Activated naive CD4-positive, alpha-beta T cell treated with anti-CD3 and anti-CD28 coated beads for 36 hours (primary cell): ENCODE measurements around the gene CEP192. TPM values are rescaled to one million over a fixed set of nuclear protein-coding genes. Genes with fewer than 3 reads are reported as not detected.
"Not testable (repeated sequence)": the region's sequence is repeated elsewhere in the genome, so short reads cannot be mapped to it uniquely, and the experiment has no call there.

Experiments used
- CTCF ChIA-PET: fragments of 350-600 bp; sonication (Branson Sonifier 250); formaldehyde crosslinking; loops from one replicate; lab custom pipeline; 2021; ENCODE audit warnings: antibody characterized with exemption; lab: Charles Lee
- DNase-seq: peaks from one replicate; pipeline ENCODE4 v3.0.0-alpha.2; 2020
- H3K27ac Mint-ChIP-seq: one replicate; pipeline ENCODE4 v1.8.0; 2021; ENCODE audit warnings: mild to moderate bottlenecking, mixed read lengths
- H3K27me3 Mint-ChIP-seq: one replicate; pipeline ENCODE4 v1.8.0; 2021; ENCODE audit warnings: low read depth, mixed read lengths
- H3K36me3 Mint-ChIP-seq: one replicate; pipeline ENCODE4 v1.8.0; 2021; ENCODE audit warnings: low read depth, mixed read lengths
- H3K4me1 Mint-ChIP-seq: one replicate; pipeline ENCODE4 v1.8.0; 2021; ENCODE audit warnings: low read depth, mixed read lengths
- H3K4me3 Mint-ChIP-seq: one replicate; pipeline ENCODE4 v1.8.0; 2021; ENCODE audit warnings: mild to moderate bottlenecking, moderate library complexity, mixed read lengths
- H3K9me3 Mint-ChIP-seq: one replicate; pipeline ENCODE4 v1.8.0; 2021; ENCODE audit warnings: mixed read lengths
- intact Hi-C: fragments of 100-400 bp; cut with micrococcal nuclease; formaldehyde crosslinking; loops from one replicate; pipeline ENCODE4 v1.15.1; 2023
- total RNA-seq, 2 experiments: library from RNA; stranded (reverse); gene quantifications; one replicate each; pipeline ENCODE4 v1.2.3, GENCODE V29; 2021

The CEP192 gene
- total RNA-seq, 2 experiments from 2014 or later: 32.7 to 33.6 TPM

GRCh38 chr18:12995424-12995823 is 4.3 kb downstream of the CEP192 start:
- Mint-ChIP-seq H3K4me1 (peaks cover 9% of the 10 kb centered on the region), H3K9me3 (no peaks in the 10 kb centered on the region), H3K36me3 (peaks cover 16% of the 10 kb centered on the region), H3K27me3 (no peaks in the 10 kb centered on the region), H3K4me3 (no peak overlapping the region), H3K27ac (no peak overlapping the region)
- DNase-seq: no peak
- CTCF ChIA-PET: interaction anchor here (0.6 to 1.2 kb wide), 2 partner anchors 164 to 571 kb away, joined by 4 to 5 read pairs; no protein-coding TSS in a partner anchor
- intact Hi-C loops: loop anchor here (10.0 kb wide), 1 partner anchor 439 kb away; no protein-coding TSS in a partner anchor

GRCh38 chr18:12995952-12996477 is 4.9 kb downstream of the CEP192 start:
- Mint-ChIP-seq H3K9me3 (no peaks in the 10 kb centered on the region), H3K27ac (no peak overlapping the region), H3K27me3 (no peaks in the 10 kb centered on the region), H3K4me3 (no peak overlapping the region), H3K36me3 (peaks cover 14% of the 10 kb centered on the region), H3K4me1 (peaks cover 11% of the 10 kb centered on the region)
- no peak for DNase-seq
- intact Hi-C loops: loop anchor here (10.0 kb wide), 1 partner anchor 439 kb away; no protein-coding TSS in a partner anchor
- CTCF ChIA-PET: interaction anchor here (1.2 kb wide), 1 partner anchor 164 kb away, joined by 4 read pairs; no protein-coding TSS in a partner anchor

GRCh38 chr18:12996661-12997292 is 5.6 kb downstream of the CEP192 start:
- no peak for DNase-seq
- H3K4me3 Mint-ChIP-seq: no peak overlapping the region
- H3K36me3 Mint-ChIP-seq: peaks cover 12% of the 10 kb centered on the region
- H3K4me1 Mint-ChIP-seq: peaks cover 11% of the 10 kb centered on the region
- intact Hi-C loops: loop anchor here (10.0 kb wide), 1 partner anchor 438 kb away; no protein-coding TSS in a partner anchor
- H3K27me3 Mint-ChIP-seq: no peaks in the 10 kb centered on the region
- H3K27ac Mint-ChIP-seq: no peak overlapping the region
- CTCF ChIA-PET: interaction anchor here (1.2 kb wide), 1 partner anchor 163 kb away, joined by 4 read pairs; no protein-coding TSS in a partner anchor
- no peaks in the 10 kb centered on the region for H3K9me3 Mint-ChIP-seq

GRCh38 chr18:12997330-12997729 is 6.2 kb downstream of the CEP192 start:
- not testable (repeated sequence) for H3K9me3 Mint-ChIP-seq, H3K4me3 Mint-ChIP-seq, DNase-seq, H3K27me3 Mint-ChIP-seq, H3K27ac Mint-ChIP-seq
- Mint-ChIP-seq H3K36me3 (peaks cover 12% of the 10 kb centered on the region), H3K4me1 (peaks cover 11% of the 10 kb centered on the region)
- intact Hi-C loops: loop anchor here (10.0 kb wide), 1 partner anchor 437 kb away; no protein-coding TSS in a partner anchor
- CTCF ChIA-PET: interaction anchor here (1.5 kb wide), 1 partner anchor 162 kb away, joined by 4 read pairs; no protein-coding TSS in a partner anchor

- Mint-ChIP-seq H3K36me3 (peaks cover 12% of the 10 kb centered on the region), H3K4me1 (peaks cover 11% of the 10 kb centered on the region), H3K27ac (no peak overlapping the region), H3K27me3 (no peaks in the 10 kb centered on the region), H3K9me3 (no peaks in the 10 kb centered on the region), H3K4me3 (no peak overlapping the region)
- CTCF ChIA-PET: interaction anchor here (1.1 to 1.5 kb wide), 2 partner anchors 10 to 161 kb away, joined by 4 read pairs; no protein-coding TSS in a partner anchor
- DNase-seq: no peak
- intact Hi-C loops: loop anchor here (10.0 kb wide), 1 partner anchor 436 kb away; no protein-coding TSS in a partner anchor
These were observed 7.3 kb downstream of the CEP192 start for GRCh38 chr18:12998332-12999060.

GRCh38 chr18:13003466-13003896 is 12.3 kb downstream of the CEP192 start:
- H3K27ac Mint-ChIP-seq: no peak overlapping the region
- no peak overlapping the region for H3K4me3 Mint-ChIP-seq
- CTCF ChIA-PET: interaction anchor here (0.6 to 0.7 kb wide), 3 partner anchors 18 to 56 kb away, joined by 3 to 6 read pairs (median 5); no protein-coding TSS in a partner anchor
- peaks cover 16% of the 10 kb centered on the region for H3K4me1 Mint-ChIP-seq
- intact Hi-C loops: loop anchor here (1.0 kb wide), 1 partner anchor 156 kb away; no protein-coding TSS in a partner anchor
- H3K9me3 Mint-ChIP-seq: no peaks in the 10 kb centered on the region
- H3K27me3 Mint-ChIP-seq: no peaks in the 10 kb centered on the region
- H3K36me3 Mint-ChIP-seq: peaks cover 22% of the 10 kb centered on the region
- peak; percentile 37 for DNase-seq

GRCh38 chr18:13004396-13004795 is 13.2 kb downstream of the CEP192 start:
- intact Hi-C loops: no loop called here
- no peaks in the 10 kb centered on the region for H3K27me3 Mint-ChIP-seq
- no peak overlapping the region for H3K4me3 Mint-ChIP-seq
- CTCF ChIA-PET: interaction anchor here (0.5 kb wide), 2 partner anchors 18 to 123 kb away, joined by 3 to 5 read pairs; no protein-coding TSS in a partner anchor
- no peak for DNase-seq
- H3K36me3 Mint-ChIP-seq: peaks cover 27% of the 10 kb centered on the region
- no peaks in the 10 kb centered on the region for H3K9me3 Mint-ChIP-seq
- peaks cover 16% of the 10 kb centered on the region for H3K4me1 Mint-ChIP-seq
- no peak overlapping the region for H3K27ac Mint-ChIP-seq

- peaks cover 28% of the 10 kb centered on the region for H3K36me3 Mint-ChIP-seq
- DNase-seq: no peak
- no peak overlapping the region for H3K27ac Mint-ChIP-seq
- H3K4me1 Mint-ChIP-seq: peaks cover 9% of the 10 kb centered on the region
- H3K27me3 Mint-ChIP-seq: no peaks in the 10 kb centered on the region
- CTCF ChIA-PET: no interaction called here
- H3K4me3 Mint-ChIP-seq: no peak overlapping the region
- H3K9me3 Mint-ChIP-seq: no peaks in the 10 kb centered on the region
- intact Hi-C loops: no loop called here
These were observed 14.1 kb downstream of the CEP192 start for GRCh38 chr18:13005289-13005688.

- intact Hi-C loops: no loop called here
- CTCF ChIA-PET: no interaction called here
- H3K27ac Mint-ChIP-seq: no peak overlapping the region
- H3K4me3 Mint-ChIP-seq: no peak overlapping the region
- peaks cover 6% of the 10 kb centered on the region for H3K4me1 Mint-ChIP-seq
- DNase-seq: no peak
- H3K9me3 Mint-ChIP-seq: no peaks in the 10 kb centered on the region
- H3K27me3 Mint-ChIP-seq: no peaks in the 10 kb centered on the region
- peaks cover 25% of the 10 kb centered on the region for H3K36me3 Mint-ChIP-seq
These were observed 15.5 kb downstream of the CEP192 start for GRCh38 chr18:13006531-13007247.

GRCh38 chr18:13007248-13007560 is 16.0 kb downstream of the CEP192 start:
- Mint-ChIP-seq H3K36me3 (peaks cover 28% of the 10 kb centered on the region), H3K27ac (no peak overlapping the region), H3K4me1 (peaks cover 6% of the 10 kb centered on the region), H3K9me3 (no peaks in the 10 kb centered on the region), H3K27me3 (no peaks in the 10 kb centered on the region), H3K4me3 (no peak overlapping the region)
- DNase-seq: no peak
- CTCF ChIA-PET: no interaction called here
- intact Hi-C loops: no loop called here

GRCh38 chr18:13011719-13012118 is 20.6 kb downstream of the CEP192 start:
- peaks cover 50% of the 10 kb centered on the region for H3K36me3 Mint-ChIP-seq

GRCh38 chr18:13014232-13014631 is 23.1 kb downstream of the CEP192 start:
- Mint-ChIP-seq H3K4me1 (peaks cover 5% of the 10 kb centered on the region), H3K27ac (no peak overlapping the region), H3K27me3 (no peaks in the 10 kb centered on the region), H3K36me3 (peaks cover 55% of the 10 kb centered on the region), H3K9me3 (no peaks in the 10 kb centered on the region), H3K4me3 (no peak overlapping the region)
- DNase-seq: no peak
- CTCF ChIA-PET: no interaction called here
- intact Hi-C loops: no loop called here

More at GRCh38 chr18:13011719-13012118, 20.6 kb downstream of the CEP192 start:
- DNase-seq: no peak
- CTCF ChIA-PET: no interaction called here
- Mint-ChIP-seq H3K4me3 (no peak overlapping the region), H3K9me3 (no peaks in the 10 kb centered on the region), H3K27ac (no peak overlapping the region), H3K27me3 (no peaks in the 10 kb centered on the region), H3K4me1 (peaks cover 3% of the 10 kb centered on the region)
- intact Hi-C loops: no loop called here
